OCI-LY7 (cell line): ENCODE data around the gene DHX34.

Source experiments
- CTCF ChIP-seq: fragments of 200-600 bp; sonication (generic); conservative IDR thresholded peaks from 2 replicates; pipeline ENCODE4 v1.5.1; 2014; ENCODE audit warnings: mild to moderate bottlenecking, antibody characterized with exemption, low read length, moderate library complexity, mixed read lengths
- EZH2phosphoT487 ChIP-seq: fragments of 200-600 bp; sonication (generic); IDR thresholded peaks from 2 replicates; pipeline ENCODE4 v1.6.1; 2018; ENCODE audit warnings: low read depth, borderline replicate concordance, mild to moderate bottlenecking, mixed run types, antibody characterized with exemption, low read length, moderate library complexity, mixed read lengths

DNA sequence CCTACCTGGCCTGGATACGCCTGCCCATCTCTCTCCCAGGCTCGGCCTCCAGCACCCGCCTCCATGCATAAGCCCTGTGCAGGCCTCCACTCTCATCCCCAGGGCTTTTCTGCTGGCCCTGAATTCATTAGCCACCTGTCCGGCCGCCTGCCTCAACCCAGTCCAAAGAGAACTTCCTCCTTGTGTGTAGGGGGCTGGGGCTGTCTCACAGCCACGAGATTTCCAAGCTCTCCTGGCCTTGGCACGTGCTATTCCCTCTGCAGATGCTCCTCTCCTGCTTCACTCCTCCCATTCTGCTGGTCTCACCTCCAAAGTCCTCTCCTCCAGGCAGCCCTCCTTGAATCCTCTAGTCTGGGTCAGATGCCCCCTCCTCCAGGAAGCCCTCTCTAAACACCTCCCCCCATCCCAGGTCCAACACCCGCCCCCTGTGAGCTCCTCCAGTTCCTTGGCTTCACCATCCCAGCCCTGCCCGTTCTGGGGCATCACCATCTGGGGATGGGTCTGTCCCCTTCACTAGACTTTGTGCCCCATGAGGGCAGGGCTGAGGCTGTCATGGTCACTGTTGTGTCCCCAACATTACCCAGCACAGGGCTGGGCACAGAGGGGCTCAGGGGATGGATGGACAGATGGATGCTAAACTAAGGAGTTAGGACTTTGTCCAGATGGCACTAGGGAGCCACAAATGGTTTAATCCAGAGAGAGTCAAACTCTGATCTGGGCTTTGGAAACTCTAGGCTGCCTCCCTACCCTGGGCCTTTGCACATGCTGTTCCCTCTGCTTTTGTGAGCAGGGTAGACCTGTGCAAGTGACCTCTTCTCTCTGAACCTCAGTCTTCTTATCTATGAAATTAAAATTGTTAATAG, 55.5 kb downstream of the DHX34 start:
- TF ChIP-seq CTCF (no peak), EZH2phosphoT487 (no peak)
